Measurements from ENCODE around the gene DISP1.

GRCh38 chr1:222768592-222768991, 46.2 kb upstream of the DISP1 start:
- TF ChIP-seq, protein P1, sequence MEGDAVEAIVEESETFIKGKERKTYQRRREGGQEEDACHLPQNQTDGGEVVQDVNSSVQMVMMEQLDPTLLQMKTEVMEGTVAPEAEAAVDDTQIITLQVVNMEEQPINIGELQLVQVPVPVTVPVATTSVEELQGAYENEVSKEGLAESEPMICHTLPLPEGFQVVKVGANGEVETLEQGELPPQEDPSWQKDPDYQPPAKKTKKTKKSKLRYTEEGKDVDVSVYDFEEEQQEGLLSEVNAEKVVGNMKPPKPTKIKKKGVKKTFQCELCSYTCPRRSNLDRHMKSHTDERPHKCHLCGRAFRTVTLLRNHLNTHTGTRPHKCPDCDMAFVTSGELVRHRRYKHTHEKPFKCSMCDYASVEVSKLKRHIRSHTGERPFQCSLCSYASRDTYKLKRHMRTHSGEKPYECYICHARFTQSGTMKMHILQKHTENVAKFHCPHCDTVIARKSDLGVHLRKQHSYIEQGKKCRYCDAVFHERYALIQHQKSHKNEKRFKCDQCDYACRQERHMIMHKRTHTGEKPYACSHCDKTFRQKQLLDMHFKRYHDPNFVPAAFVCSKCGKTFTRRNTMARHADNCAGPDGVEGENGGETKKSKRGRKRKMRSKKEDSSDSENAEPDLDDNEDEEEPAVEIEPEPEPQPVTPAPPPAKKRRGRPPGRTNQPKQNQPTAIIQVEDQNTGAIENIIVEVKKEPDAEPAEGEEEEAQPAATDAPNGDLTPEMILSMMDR (tag by site-specific recombination; IDR thresholded peaks at IDR 0.05), result no peak
- TF ChIP-seq TRIM28 (IDR thresholded peaks at IDR 0.05; ENCODE audit: borderline replicate concordance, low read length) (no peak), ZNF560 (tag by site-specific recombination; IDR thresholded peaks at IDR 0.05; ENCODE audit: borderline replicate concordance) (no peak), ZNF24 (tag by site-specific recombination; IDR thresholded peaks at IDR 0.05) (no peak), ZNF133 (tag by site-specific recombination; IDR thresholded peaks at IDR 0.05) (no peak), ZBTB49 (tag by site-specific recombination; IDR thresholded peaks at IDR 0.05; ENCODE audit: low read depth) (no peak), SALL2 (tag by site-specific recombination; IDR thresholded peaks at IDR 0.05; ENCODE audit: borderline replicate concordance) (no peak), ZNF544 (tag by site-specific recombination; IDR thresholded peaks at IDR 0.05) (no peak), ZNF792 (tag by site-specific recombination; IDR thresholded peaks at IDR 0.05) (no peak), ZNF473 (tag by site-specific recombination; IDR thresholded peaks at IDR 0.05) (no peak), ZNF174 (tag by site-specific recombination; IDR thresholded peaks at IDR 0.05) (no peak), ZNF19 (tag by site-specific recombination; IDR thresholded peaks at IDR 0.05; ENCODE audit: low read depth) (no peak)
- TF ChIP-seq, protein P2, sequence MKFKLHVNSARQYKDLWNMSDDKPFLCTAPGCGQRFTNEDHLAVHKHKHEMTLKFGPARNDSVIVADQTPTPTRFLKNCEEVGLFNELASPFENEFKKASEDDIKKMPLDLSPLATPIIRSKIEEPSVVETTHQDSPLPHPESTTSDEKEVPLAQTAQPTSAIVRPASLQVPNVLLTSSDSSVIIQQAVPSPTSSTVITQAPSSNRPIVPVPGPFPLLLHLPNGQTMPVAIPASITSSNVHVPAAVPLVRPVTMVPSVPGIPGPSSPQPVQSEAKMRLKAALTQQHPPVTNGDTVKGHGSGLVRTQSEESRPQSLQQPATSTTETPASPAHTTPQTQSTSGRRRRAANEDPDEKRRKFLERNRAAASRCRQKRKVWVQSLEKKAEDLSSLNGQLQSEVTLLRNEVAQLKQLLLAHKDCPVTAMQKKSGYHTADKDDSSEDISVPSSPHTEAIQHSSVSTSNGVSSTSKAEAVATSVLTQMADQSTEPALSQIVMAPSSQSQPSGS (tag by site-specific recombination; IDR thresholded peaks at IDR 0.05; ENCODE audit: low read depth), result no peak

All from HEK293 (cell line).